T1000 (cell line): Measurements from ENCODE around the gene PPIP5K2.
"Not testable (repeated sequence)": the region's sequence is repeated elsewhere in the genome, so short reads cannot be mapped to it uniquely, and the experiment has no call there.

Experiments
- DNase-seq: peaks from one replicate; lab custom pipeline; 2025; ENCODE audit warnings: mixed read lengths; lab: John Stamatoyannopoulos, UW

The PPIP5K2 gene

GRCh38 chr5:103208460-103208859, 88.4 kb downstream of the PPIP5K2 start:
- DNase-seq = no peak

GRCh38 chr5:103209065-103209464, 89.0 kb downstream of the PPIP5K2 start:
- no peak for DNase-seq

GRCh38 chr5:103210952-103211351, 90.9 kb downstream of the PPIP5K2 start:
- no peak for DNase-seq

- DNase-seq = no peak
Observed at GRCh38 chr5:103211576-103212561, 91.8 kb downstream of the PPIP5K2 start.

GRCh38 chr5:103216137-103216536, 96.0 kb downstream of the PPIP5K2 start:
- no peak for DNase-seq

- no peak for DNase-seq
Observed at GRCh38 chr5:103216697-103217096, 96.6 kb downstream of the PPIP5K2 start.

GRCh38 chr5:103217101-103217500, 97.0 kb downstream of the PPIP5K2 start:
- no peak for DNase-seq

GRCh38 chr5:103218164-103218563, 98.1 kb downstream of the PPIP5K2 start:
- no peak for DNase-seq

GRCh38 chr5:103219074-103219473, 99.0 kb downstream of the PPIP5K2 start:
- DNase-seq = not testable (repeated sequence)

GRCh38 chr5:103223031-103223955, 103.2 kb downstream of the PPIP5K2 start:
- no peak for DNase-seq

GRCh38 chr5:103224118-103224893, 104.2 kb downstream of the PPIP5K2 start:
- no peak for DNase-seq

- no peak for DNase-seq
Observed at GRCh38 chr5:103224894-103225246, 104.8 kb downstream of the PPIP5K2 start.

- no peak for DNase-seq
Observed at GRCh38 chr5:103228061-103228460, 108.0 kb downstream of the PPIP5K2 start.

- no peak for DNase-seq
Observed at GRCh38 chr5:103228588-103228987, 108.5 kb downstream of the PPIP5K2 start.

GRCh38 chr5:103232393-103232999, 112.4 kb downstream of the PPIP5K2 start:
- no peak for DNase-seq

GRCh38 chr5:103234239-103234975, 114.3 kb downstream of the PPIP5K2 start:
- no peak for DNase-seq

GRCh38 chr5:103235891-103236290, 115.8 kb downstream of the PPIP5K2 start:
- DNase-seq = no peak

GRCh38 chr5:103237778-103238177, 117.7 kb downstream of the PPIP5K2 start:
- DNase-seq = no peak

- no peak for DNase-seq
Observed at GRCh38 chr5:103243665-103244064, 123.6 kb downstream of the PPIP5K2 start.

GRCh38 chr5:103244398-103244797, 124.3 kb downstream of the PPIP5K2 start:
- DNase-seq = no peak

GRCh38 chr5:103245761-103246160, 125.7 kb downstream of the PPIP5K2 start:
- no peak for DNase-seq
